ENCODE results near the gene PRPF39. TPM values are rescaled to one million over a fixed set of nuclear protein-coding genes. Genes with fewer than 3 reads are reported as not detected.

PRPF39 gene
- total and polyA plus RNA-seq, 10 of the 15 experiments (the other 5 are each of a cell fraction or from before 2014, with no cell fraction given): 22.1 to 91.7 (median 36.9) TPM

GRCh38 chr14:45134051-45134958 lies 50.4 kb downstream of the PRPF39 start, which contains the start of gene FKBP3 (continued):
- TF ChIP-seq E4F1 (IDR thresholded peaks at IDR 0.05; ENCODE audit: borderline replicate concordance, partially characterized antibody) (peak; percentile 92), SUPT20H (IDR thresholded peaks at IDR 0.05; ENCODE audit: borderline replicate concordance, control insufficient read depth, low read depth, low read length) (no peak), BCLAF1 (IDR thresholded peaks at IDR 0.05) (peak; percentile 96), ZNF622 (IDR thresholded peaks at IDR 0.05) (no peak), FOXK2 (IDR thresholded peaks at IDR 0.05) (peak; percentile 98), EED (IDR thresholded peaks at IDR 0.05; ENCODE audit: low read depth) (peak; percentile 66; the same call in 1 of the 2 replicates), SMARCA5 (IDR thresholded peaks at IDR 0.05) (peak; percentile 7; the same call in 1 of the 2 replicates), MTA2 (IDR thresholded peaks at IDR 0.05; ENCODE audit: low read depth) (peak; percentile 35; the same call in 1 of the 2 replicates), IKZF1 (conservative IDR thresholded peaks at IDR 0.05) (peak; percentile 96), POLR2A (IDR thresholded peaks at IDR 0.05; ENCODE audit: low read depth, low read length) (peak; percentile 96), LARP7 (IDR thresholded peaks at IDR 0.05) (peak; percentile 86), DPF2 (IDR thresholded peaks at IDR 0.05) (peak; percentile 75; the same call in 1 of the 2 replicates), PKNOX1 (IDR thresholded peaks at IDR 0.05) (peak; percentile 98), NFYA (IDR thresholded peaks at IDR 0.05; ENCODE audit: borderline replicate concordance, low read depth, low read length) (peak; percentile 52), NBN (IDR thresholded peaks at IDR 0.05) (peak; percentile 73), SMAD1 (IDR thresholded peaks at IDR 0.05; ENCODE audit: low read depth, partially characterized antibody) (no peak), BACH1 (IDR thresholded peaks at IDR 0.05; ENCODE audit: borderline replicate concordance) (peak; percentile 40), BCL3 (IDR thresholded peaks at IDR 0.05; ENCODE audit: borderline replicate concordance, insufficient read depth, low read depth, low read length, poor library complexity, severe bottlenecking) (no peak), IKZF2 (IDR thresholded peaks at IDR 0.05) (peak; percentile 82), USF1 (IDR thresholded peaks at IDR 0.05; ENCODE audit: borderline replicate concordance, extremely low read length, insufficient read depth, low read depth, low read length) (no peak), NFIC (IDR thresholded peaks at IDR 0.05; ENCODE audit: low read depth, low read length) (peak; percentile 46; the same call in 1 of the 2 replicates)
